Tibial nerve (tissue), 3 donors: ENCODE results near the gene CALML3.

Experiments used
- CTCF ChIP-seq, 5 experiments: fragments of 200-600 bp in 3 of 5; fragments of 450-650 bp in 2 of 5; sonication (generic) in 3 of 5; IDR thresholded peaks; one replicate each; pipeline ENCODE4 v1.5.1; 2016 to 2019; ENCODE audit warnings: antibody characterized with exemption in 5 of 5, mild to moderate bottlenecking in 3 of 5, moderate library complexity in 2 of 5
- POLR2A ChIP-seq, 2 donors: fragments of 450-650 bp; IDR thresholded peaks; one replicate each; pipeline ENCODE4 v1.6.1; 2017; ENCODE audit warnings: antibody characterized with exemption in 2 of 2, mild to moderate bottlenecking in 2 of 2, moderate library complexity in 2 of 2

GRCh38 chr10:5551531-5552375 is 27.0 kb downstream of the CALML3 start:
- TF ChIP-seq CTCF (IDR thresholded peaks at IDR 0.05) (no peak), POLR2A (IDR thresholded peaks at IDR 0.05) (no peak)
